Measurements from ENCODE around the gene MLEC.

The MLEC gene

GRCh38 chr12:120739821-120740613, 53.1 kb downstream of the MLEC start:
- no peak for DNase-seq (ENCODE audit: low read depth)
- H3K4me3 ChIP-seq (ENCODE audit: control insufficient read depth, low read depth, low read length), result no peak overlapping the region
- TF ChIP-seq CTCF (conservative IDR thresholded peaks at IDR 0.05; ENCODE audit: control insufficient read depth, insufficient read depth, low read depth, low read length), result no peak

- TF ChIP-seq CTCF (conservative IDR thresholded peaks at IDR 0.05; ENCODE audit: control insufficient read depth, insufficient read depth, low read depth, low read length), result no peak
- DNase-seq (ENCODE audit: low read depth), result no peak
- H3K4me3 ChIP-seq (ENCODE audit: control insufficient read depth, low read depth, low read length), result no peak overlapping the region
Measured at GRCh38 chr12:120740871-120741270, 53.9 kb downstream of the MLEC start.

- H3K4me3 ChIP-seq (ENCODE audit: control insufficient read depth, low read depth, low read length), result no peak overlapping the region
- no peak for DNase-seq (ENCODE audit: low read depth)
- no peak for TF ChIP-seq CTCF (conservative IDR thresholded peaks at IDR 0.05; ENCODE audit: control insufficient read depth, insufficient read depth, low read depth, low read length)
Measured at GRCh38 chr12:120741476-120742421, 54.8 kb downstream of the MLEC start.

GRCh38 chr12:120744922-120745493, 58.1 kb downstream of the MLEC start:
- no peak overlapping the region for H3K4me3 ChIP-seq (ENCODE audit: control insufficient read depth, low read depth, low read length)
- no peak for DNase-seq (ENCODE audit: low read depth)
- no peak for TF ChIP-seq CTCF (conservative IDR thresholded peaks at IDR 0.05; ENCODE audit: control insufficient read depth, insufficient read depth, low read depth, low read length)

- TF ChIP-seq CTCF (conservative IDR thresholded peaks at IDR 0.05; ENCODE audit: control insufficient read depth, insufficient read depth, low read depth, low read length), result no peak
Measured at GRCh38 chr12:120748242-120748641, 61.3 kb downstream of the MLEC start.

GRCh38 chr12:120749256-120749655, 62.3 kb downstream of the MLEC start:
- no peak for DNase-seq (ENCODE audit: low read depth)
- H3K4me3 ChIP-seq (ENCODE audit: control insufficient read depth, low read depth, low read length), result no peak overlapping the region
- TF ChIP-seq CTCF (conservative IDR thresholded peaks at IDR 0.05; ENCODE audit: control insufficient read depth, insufficient read depth, low read depth, low read length), result no peak

More at GRCh38 chr12:120748242-120748641, 61.3 kb downstream of the MLEC start:
- no peak for DNase-seq (ENCODE audit: low read depth)
- H3K4me3 ChIP-seq (ENCODE audit: control insufficient read depth, low read depth, low read length), result no peak overlapping the region
